H9 (cell line): Measurements from ENCODE around the gene MICA. TPM values are rescaled to one million over a fixed set of nuclear protein-coding genes. Genes with fewer than 3 reads are reported as not detected.
"Not testable (repeated sequence)": the region's sequence is repeated elsewhere in the genome, so short reads cannot be mapped to it uniquely, and the experiment has no call there.

ENCODE experiments used
- DNase-seq: peaks from one replicate; pipeline ENCODE4 v3.0.0-alpha.2; 2017
- H2AFZ ChIP-seq: one replicate; pipeline ENCODE4 v1.6.1; 2013; ENCODE audit warnings: mild to moderate bottlenecking, low read length, control low read depth, moderate library complexity
- H2AK5ac ChIP-seq: 2 replicates; pipeline ENCODE4 v1.6.1; 2013; ENCODE audit warnings: low read length, control low read depth, mixed read lengths; ENCODE audit not compliant: insufficient read length
- H2BK120ac ChIP-seq: one replicate; pipeline ENCODE4 v1.6.1; 2013; ENCODE audit warnings: low read depth, mild to moderate bottlenecking, low read length, control low read depth, inconsistent platforms; ENCODE audit not compliant: poor library complexity, severe bottlenecking
- H2BK12ac ChIP-seq: 2 replicates; pipeline ENCODE4 v1.6.1; 2013; ENCODE audit warnings: low read length, control low read depth, mixed read lengths, low read depth; ENCODE audit not compliant: insufficient read length
- H2BK15ac ChIP-seq: 2 replicates; pipeline ENCODE4 v1.6.1; 2013; ENCODE audit warnings: low read depth, low read length, control low read depth
- H2BK20ac ChIP-seq: one replicate; pipeline ENCODE4 v1.6.1; 2013; ENCODE audit warnings: low read depth, mild to moderate bottlenecking, low read length, control low read depth, inconsistent platforms; ENCODE audit not compliant: poor library complexity, severe bottlenecking
- H2BK5ac ChIP-seq: 2 replicates; pipeline ENCODE4 v1.6.1; 2013; ENCODE audit warnings: low read length, control low read depth, mixed read lengths; ENCODE audit not compliant: insufficient read length
- H3K14ac ChIP-seq: 2 replicates; pipeline ENCODE4 v1.6.1; 2013; ENCODE audit warnings: low read length, control low read depth; ENCODE audit not compliant: insufficient read depth
- H3K18ac ChIP-seq: 2 replicates; pipeline ENCODE4 v1.6.1; 2013; ENCODE audit warnings: low read depth, mild to moderate bottlenecking, mixed read lengths, low read length, control low read depth; ENCODE audit not compliant: insufficient read length
- H3K23ac ChIP-seq: 2 replicates; pipeline ENCODE4 v1.6.1; 2013; ENCODE audit warnings: low read length, control low read depth, mixed read lengths, low read depth; ENCODE audit not compliant: insufficient read length
- H3K23me2 ChIP-seq: 2 replicates; pipeline ENCODE4 v1.6.1; 2013; ENCODE audit warnings: low read depth, mild to moderate bottlenecking, mixed read lengths, low read length, control low read depth; ENCODE audit not compliant: insufficient read length, poor library complexity, severe bottlenecking
- H3K27ac ChIP-seq: 2 replicates; pipeline ENCODE4 v1.5.1; 2013; ENCODE audit warnings: low read length, control low read depth, mixed read lengths, low read depth; ENCODE audit not compliant: insufficient read length
- H3K27me3 ChIP-seq: 2 replicates; pipeline ENCODE4 v1.6.1; 2013; ENCODE audit warnings: low read length, control low read depth, inconsistent platforms; ENCODE audit not compliant: insufficient read depth
- H3K4ac ChIP-seq: 2 replicates; pipeline ENCODE4 v1.6.1; 2013; ENCODE audit warnings: low read depth, mild to moderate bottlenecking, control low read depth, inconsistent platforms, low read length, moderate library complexity
- H3K4me1 ChIP-seq: 2 replicates; pipeline ENCODE4 v1.6.1; 2013; ENCODE audit warnings: low read length, control low read depth, inconsistent platforms; ENCODE audit not compliant: insufficient read depth
- H3K4me2 ChIP-seq: 2 replicates; pipeline ENCODE4 v1.6.1; 2013; ENCODE audit warnings: low read length, control low read depth, mixed read lengths; ENCODE audit not compliant: insufficient read length, insufficient read depth
- H3K56ac ChIP-seq: 2 replicates; pipeline ENCODE4 v1.6.1; 2013; ENCODE audit warnings: low read depth, mild to moderate bottlenecking, mixed read lengths, low read length, control low read depth; ENCODE audit not compliant: insufficient read length
- H3K79me1 ChIP-seq: 2 replicates; pipeline ENCODE4 v1.6.1; 2013; ENCODE audit warnings: low read depth, mild to moderate bottlenecking, moderate library complexity, low read length, control low read depth, inconsistent platforms; ENCODE audit not compliant: insufficient read depth, poor library complexity, severe bottlenecking
- H3K79me2 ChIP-seq: 2 replicates; pipeline ENCODE4 v1.6.1; 2013; ENCODE audit warnings: low read length, control low read depth, inconsistent platforms; ENCODE audit not compliant: insufficient read depth
- H3K9ac ChIP-seq: 2 replicates; pipeline ENCODE4 v1.6.1; 2013; ENCODE audit warnings: low read length, control low read depth, mixed read lengths; ENCODE audit not compliant: insufficient read length; ENCODE audit errors: extremely low read depth
- H3K9me3 ChIP-seq: one replicate; pipeline ENCODE4 v1.6.1; 2013; ENCODE audit warnings: low read depth, low read length, inconsistent platforms; ENCODE audit not compliant: control insufficient read depth
- H3T11ph ChIP-seq: one replicate; pipeline ENCODE4 v1.6.1; 2013; ENCODE audit warnings: mild to moderate bottlenecking, low read length, control low read depth, inconsistent platforms
- H4K20me1 ChIP-seq: one replicate; pipeline ENCODE4 v1.6.1; 2013; ENCODE audit not compliant: control insufficient read depth, insufficient read length, insufficient read depth
- H4K5ac ChIP-seq: 2 replicates; pipeline ENCODE4 v1.6.1; 2013; ENCODE audit warnings: low read depth, mild to moderate bottlenecking, mixed read lengths, low read length, control low read depth; ENCODE audit not compliant: insufficient read length
- H4K8ac ChIP-seq: replicated peaks from 2 replicates; pipeline ENCODE4 v1.6.1; 2013; ENCODE audit warnings: low read length, control low read depth, mixed read lengths, low read depth; ENCODE audit not compliant: insufficient read length
- H4K91ac ChIP-seq: 2 replicates; pipeline ENCODE4 v1.6.1; 2013; ENCODE audit warnings: low read depth, mild to moderate bottlenecking, moderate library complexity, mixed read lengths, low read length, control low read depth; ENCODE audit not compliant: insufficient read length
- H3K27ac Mint-ChIP-seq, 3 experiments: 2 replicates in 2 of 3; 3 replicates in 1 of 3; pipeline ENCODE4 v1.8.0; 2020 to 2021; ENCODE audit warnings: mixed read lengths in 3 of 3, mild to moderate bottlenecking in 1 of 3, moderate library complexity in 1 of 3
- H3K27me3 Mint-ChIP-seq: 2 replicates; pipeline ENCODE4 v1.8.0; 2021; ENCODE audit warnings: low read depth, mild to moderate bottlenecking, moderate library complexity, mixed read lengths
- H3K36me3 Mint-ChIP-seq, 3 experiments: 2 replicates in 2 of 3; 3 replicates in 1 of 3; pipeline ENCODE4 v1.8.0; 2020 to 2021; ENCODE audit warnings: low read depth in 3 of 3, mixed read lengths in 3 of 3; ENCODE audit not compliant: insufficient read depth in 1 of 3
- H3K4me1 Mint-ChIP-seq, 2 experiments: 2 replicates each; pipeline ENCODE4 v1.8.0; 2020; ENCODE audit warnings: mixed read lengths in 2 of 2
- H3K4me3 Mint-ChIP-seq, 2 experiments: 2 replicates in 1 of 2; 3 replicates in 1 of 2; pipeline ENCODE4 v1.8.0; 2020 to 2021; ENCODE audit warnings: mild to moderate bottlenecking in 2 of 2, mixed read lengths in 2 of 2, moderate library complexity in 1 of 2
- H3K9me3 Mint-ChIP-seq, 2 experiments: 2 replicates in 1 of 2; 3 replicates in 1 of 2; pipeline ENCODE4 v1.8.0; 2020; ENCODE audit warnings: mild to moderate bottlenecking in 2 of 2, mixed read lengths in 2 of 2, moderate library complexity in 1 of 2
- WGBS: extraction: QIAGEN DNeasy Blood & Tissue Kit; methylation state at CpG from one replicate; pipeline ENCODE4 v1.1.7; 2013; ENCODE audit warnings: missing lambda C conversion rate, low lambda C conversion rate, mixed read lengths; ENCODE audit not compliant: insufficient read length; ENCODE audit errors: extremely low coverage; 5-methylcytosine and 5-hydroxymethylcytosine counted together
- total RNA-seq: library from RNA; stranded (reverse); gene quantifications from 2 replicates; pipeline ENCODE4 v1.2.1, GENCODE V29; 2021
- TF ChIP-seq, protein P1 (sequence below): fragments of 200-600 bp; sonication (generic); conservative IDR thresholded peaks from 3 replicates; pipeline ENCODE4 v1.8.0; 2021; ENCODE audit warnings: antibody characterized with exemption, mild to moderate bottlenecking

MICA gene
- total RNA-seq, 1 experiment from 2014 or later: 8.5 TPM

DNA sequence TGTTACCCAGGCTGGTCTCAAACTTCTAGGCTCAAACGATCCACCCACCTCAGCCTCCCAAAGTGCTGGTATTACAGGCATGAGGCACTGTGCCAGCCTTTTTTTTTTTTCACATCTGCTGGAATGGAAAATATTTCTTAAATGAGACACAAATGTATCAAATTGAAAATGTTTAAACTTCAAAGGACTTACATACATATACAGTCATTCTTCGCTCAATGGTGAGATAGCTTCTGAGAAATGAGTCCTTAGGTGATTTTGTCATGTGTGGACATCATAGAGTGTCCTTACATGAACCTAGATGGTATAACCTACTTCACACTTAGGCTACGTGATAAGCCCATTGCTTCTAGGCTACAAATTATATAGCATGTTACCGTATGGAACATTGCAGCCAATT is 43.1 kb downstream of the MICA start:
- no peak overlapping the region for H4K91ac ChIP-seq
- H3K27me3 ChIP-seq: no peaks in the 10 kb centered on the region
- H3K23me2 ChIP-seq: no peaks in the 10 kb centered on the region
- no peak overlapping the region for H3K23ac ChIP-seq
- Mint-ChIP-seq H3K4me1 (peaks cover 16 to 18% of the 10 kb centered on the region in 2 experiments), H3K4me3 (no peak overlapping the region), H3K36me3 (no peaks in the 10 kb centered on the region), H3K9me3 (peaks cover 0 to 2% of the 10 kb centered on the region in 2 experiments; a peak in 2 of 5 replicates), H3K27ac (no peak overlapping the region), H3K27me3 (peaks cover 29% of the 10 kb centered on the region)
- no peak overlapping the region for H3T11ph ChIP-seq
- H2BK20ac ChIP-seq: no peak overlapping the region
- no peak overlapping the region for H3K9ac ChIP-seq
- WGBS: no CpG with 5 or more reads among the region's 4 CpGs
- H2BK120ac ChIP-seq: no peak overlapping the region
- no peak overlapping the region for H4K8ac ChIP-seq
- H3K4me2 ChIP-seq: no peak overlapping the region
- TF ChIP-seq, protein P1, sequence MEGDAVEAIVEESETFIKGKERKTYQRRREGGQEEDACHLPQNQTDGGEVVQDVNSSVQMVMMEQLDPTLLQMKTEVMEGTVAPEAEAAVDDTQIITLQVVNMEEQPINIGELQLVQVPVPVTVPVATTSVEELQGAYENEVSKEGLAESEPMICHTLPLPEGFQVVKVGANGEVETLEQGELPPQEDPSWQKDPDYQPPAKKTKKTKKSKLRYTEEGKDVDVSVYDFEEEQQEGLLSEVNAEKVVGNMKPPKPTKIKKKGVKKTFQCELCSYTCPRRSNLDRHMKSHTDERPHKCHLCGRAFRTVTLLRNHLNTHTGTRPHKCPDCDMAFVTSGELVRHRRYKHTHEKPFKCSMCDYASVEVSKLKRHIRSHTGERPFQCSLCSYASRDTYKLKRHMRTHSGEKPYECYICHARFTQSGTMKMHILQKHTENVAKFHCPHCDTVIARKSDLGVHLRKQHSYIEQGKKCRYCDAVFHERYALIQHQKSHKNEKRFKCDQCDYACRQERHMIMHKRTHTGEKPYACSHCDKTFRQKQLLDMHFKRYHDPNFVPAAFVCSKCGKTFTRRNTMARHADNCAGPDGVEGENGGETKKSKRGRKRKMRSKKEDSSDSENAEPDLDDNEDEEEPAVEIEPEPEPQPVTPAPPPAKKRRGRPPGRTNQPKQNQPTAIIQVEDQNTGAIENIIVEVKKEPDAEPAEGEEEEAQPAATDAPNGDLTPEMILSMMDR: no peak
- no peak overlapping the region for H3K4ac ChIP-seq
- H3K9me3 ChIP-seq: no peaks in the 10 kb centered on the region
- H3K27ac ChIP-seq: no peak overlapping the region
- H3K56ac ChIP-seq: no peak overlapping the region
- H2AK5ac ChIP-seq: no peak overlapping the region
- no peak overlapping the region for H2AFZ ChIP-seq
- no peak overlapping the region for H3K18ac ChIP-seq
- H3K79me1 ChIP-seq: no peaks in the 10 kb centered on the region
- no peaks in the 10 kb centered on the region for H3K79me2 ChIP-seq
- H4K20me1 ChIP-seq: no peaks in the 10 kb centered on the region
- no peak overlapping the region for H2BK5ac ChIP-seq
- H3K4me1 ChIP-seq: no peaks in the 10 kb centered on the region
- no peak overlapping the region for H3K14ac ChIP-seq
- H2BK15ac ChIP-seq: no peak overlapping the region
- DNase-seq: no peak
- no peak overlapping the region for H2BK12ac ChIP-seq
- H4K5ac ChIP-seq: no peak overlapping the region

DNA sequence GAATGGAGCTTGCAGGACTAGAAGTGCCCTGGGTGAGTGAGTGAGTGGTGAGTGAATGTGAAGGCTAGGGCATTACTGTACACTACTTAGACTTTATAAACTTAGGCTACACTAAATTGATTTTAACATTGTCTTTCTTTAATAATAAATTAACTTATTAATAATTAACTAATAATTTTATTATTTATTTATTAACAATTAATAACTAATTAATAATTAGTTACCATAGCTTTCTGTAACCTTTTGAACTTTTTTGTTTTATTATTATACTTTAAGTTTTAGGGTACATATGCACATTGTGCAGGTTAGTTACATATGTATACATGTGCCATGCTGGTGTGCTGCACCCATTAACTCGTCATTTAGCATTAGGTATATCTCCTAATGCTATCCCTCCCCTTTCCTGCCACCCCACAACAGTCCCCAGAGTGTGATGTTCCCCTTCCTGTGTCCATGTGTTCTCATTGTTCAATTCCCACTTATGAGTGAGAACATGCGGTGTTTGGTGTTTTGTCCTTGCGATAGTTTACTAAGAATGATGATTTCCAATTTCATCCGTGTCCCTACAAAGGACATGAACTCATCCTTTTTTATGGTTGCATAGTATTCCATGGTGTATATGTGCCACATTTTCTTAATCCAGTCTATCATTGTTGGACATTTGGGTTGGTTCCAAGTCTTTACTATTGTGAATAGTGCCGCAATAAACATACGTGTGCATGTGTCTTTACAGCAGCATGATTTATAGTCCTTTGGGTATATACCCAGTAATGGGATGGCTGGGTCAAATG is 43.8 kb downstream of the MICA start:
- not testable (repeated sequence) for H3K23me2 ChIP-seq, H3K27me3 ChIP-seq, H2BK20ac ChIP-seq, H3K18ac ChIP-seq, H2AK5ac ChIP-seq, H3K79me1 ChIP-seq, H3T11ph ChIP-seq, H3K4me2 ChIP-seq, H3K4me3 Mint-ChIP-seq, H3K9me3 ChIP-seq, H2AFZ ChIP-seq, H3K79me2 ChIP-seq, DNase-seq, H3K14ac ChIP-seq, H3K4ac ChIP-seq, H3K36me3 Mint-ChIP-seq, H2BK5ac ChIP-seq, H3K4me1 ChIP-seq, H3K23ac ChIP-seq, H4K8ac ChIP-seq, H4K20me1 ChIP-seq, H3K27ac ChIP-seq, H4K5ac ChIP-seq, H3K9ac ChIP-seq, H3K9me3 Mint-ChIP-seq, H2BK120ac ChIP-seq, H2BK15ac ChIP-seq, H3K56ac ChIP-seq, H3K27ac Mint-ChIP-seq, H4K91ac ChIP-seq, H2BK12ac ChIP-seq
- WGBS: no CpG with 5 or more reads among the region's 6 CpGs
- Mint-ChIP-seq H3K4me1 (peaks cover 10 to 12% of the 10 kb centered on the region in 2 experiments), H3K27me3 (peaks cover 23% of the 10 kb centered on the region)
